GM19240 (cell line): ENCODE measurements around the gene ACAT2.
"Not testable (repeated sequence)": the region's sequence is repeated elsewhere in the genome, so short reads cannot be mapped to it uniquely, and the experiment has no call there.

Experiments
- DNase-seq: peaks from one replicate; pipeline ENCODE4 v3.0.0; 2011; ENCODE audit warnings: low spot score; ENCODE audit not compliant: insufficient read length

Gene ACAT2

DNA sequence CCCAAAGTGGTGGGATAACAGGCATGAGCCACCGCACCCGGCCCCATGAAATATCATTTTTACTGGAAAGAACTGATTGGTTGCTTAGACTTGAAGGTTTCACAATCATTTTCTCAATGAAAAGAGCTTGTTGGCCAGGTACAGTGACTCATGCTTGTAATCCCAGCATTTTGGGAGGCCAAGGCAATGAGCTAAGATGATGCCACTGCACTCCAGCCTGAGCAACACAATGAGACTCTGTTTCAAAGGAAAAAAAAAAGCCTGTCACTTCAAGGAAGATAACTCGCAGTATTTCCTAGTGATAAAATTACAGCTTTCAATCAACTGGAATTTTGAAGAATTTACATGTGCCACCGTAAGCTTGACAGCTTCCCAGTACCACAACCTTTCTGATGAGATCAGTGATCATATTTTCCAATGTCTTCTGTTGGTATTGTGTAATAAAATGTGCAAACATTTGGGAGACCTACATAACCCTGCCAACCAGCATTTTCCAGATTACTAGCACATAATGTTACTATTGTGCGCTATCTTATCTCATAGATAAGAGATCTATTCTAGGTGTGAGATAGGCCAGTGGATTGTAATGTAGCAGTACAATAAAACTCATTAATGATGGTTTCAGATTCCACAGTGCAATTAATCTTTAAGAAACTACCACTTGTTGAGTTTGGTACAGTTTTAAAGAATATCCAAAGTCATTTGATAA lies 45.5 kb downstream of the ACAT2 start:
- DNase-seq, result no peak

DNA sequence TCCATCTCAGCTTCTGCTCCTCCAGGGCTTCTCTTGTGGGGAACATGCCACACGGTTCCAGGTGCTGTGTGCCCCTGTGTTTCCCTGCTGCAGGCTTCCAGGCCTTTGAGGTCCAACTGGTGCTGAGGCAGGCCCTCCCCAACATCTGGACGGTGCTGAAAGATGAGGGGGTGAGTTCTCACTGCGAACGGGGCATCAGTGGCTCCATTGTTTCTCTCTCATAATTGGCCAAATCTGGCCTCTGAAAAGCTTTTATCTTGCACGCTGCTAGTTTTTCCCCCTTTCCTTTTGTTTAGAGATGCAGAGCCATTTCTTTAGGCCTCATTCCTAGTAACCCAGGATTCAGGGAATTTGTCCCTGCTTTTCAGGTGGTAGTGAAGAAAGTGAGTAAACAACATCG lies 46.8 kb downstream of the ACAT2 start:
- DNase-seq, result no peak

DNA sequence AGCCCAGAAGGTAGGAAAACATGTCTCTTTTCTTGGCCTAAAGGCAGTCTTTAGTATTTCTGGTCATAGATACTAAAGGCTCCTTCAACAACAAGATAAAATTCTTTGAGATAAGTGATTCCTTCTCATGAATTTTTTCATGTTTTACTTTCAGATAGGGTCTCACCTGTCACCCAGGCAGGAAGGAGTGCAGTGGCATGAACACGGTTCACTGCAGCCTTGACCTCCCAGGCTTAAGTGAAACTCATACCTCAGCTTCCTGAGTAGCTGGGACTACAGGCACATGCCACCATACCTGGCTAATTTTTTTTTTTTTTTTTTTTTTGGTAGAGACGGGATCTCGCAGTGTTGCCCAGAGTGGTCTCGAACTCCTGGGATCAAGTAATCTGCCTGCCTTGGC lies 47.3 kb downstream of the ACAT2 start:
- DNase-seq, result no peak

DNA sequence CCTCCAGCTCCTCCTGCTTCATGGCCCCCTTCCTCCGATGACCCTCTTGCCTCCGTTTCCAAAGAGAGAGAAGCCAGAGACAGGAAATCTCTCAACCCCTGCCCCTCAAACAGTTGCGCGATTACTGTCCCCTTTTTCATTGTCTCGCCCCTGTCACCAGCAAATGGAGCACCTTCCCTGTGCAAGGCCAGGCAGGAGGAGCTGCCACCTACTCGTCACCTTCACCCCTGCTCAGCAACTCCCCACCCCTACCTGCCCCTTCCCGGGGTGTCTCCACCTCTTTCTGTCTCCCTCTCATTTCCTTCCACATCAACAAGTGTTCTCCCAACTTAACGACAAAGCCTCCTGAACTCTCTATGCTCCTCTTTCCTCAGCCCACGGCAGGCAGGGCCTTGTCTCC lies 51.9 kb downstream of the ACAT2 start:
- no peak for DNase-seq

DNA sequence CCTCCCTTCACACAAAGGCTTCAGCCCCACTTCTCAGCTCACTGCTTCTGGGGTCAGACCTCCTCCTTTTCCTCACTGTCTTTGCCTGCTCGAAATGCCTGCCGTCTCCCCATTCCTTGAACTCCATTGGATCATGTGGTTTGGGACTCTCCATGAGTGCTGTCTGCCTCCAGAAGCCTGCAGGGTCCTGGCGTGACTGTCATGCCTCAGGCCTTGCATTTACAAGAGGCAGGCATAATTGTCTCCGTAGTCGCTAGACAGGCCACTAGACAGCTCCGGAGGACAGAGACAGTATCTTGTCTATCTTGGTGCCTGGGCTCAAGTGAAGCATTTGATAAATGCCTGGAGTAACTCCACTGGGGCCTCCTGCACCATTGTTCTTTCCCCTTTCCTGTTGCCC lies 53.6 kb downstream of the ACAT2 start:
- DNase-seq, result no peak

DNA sequence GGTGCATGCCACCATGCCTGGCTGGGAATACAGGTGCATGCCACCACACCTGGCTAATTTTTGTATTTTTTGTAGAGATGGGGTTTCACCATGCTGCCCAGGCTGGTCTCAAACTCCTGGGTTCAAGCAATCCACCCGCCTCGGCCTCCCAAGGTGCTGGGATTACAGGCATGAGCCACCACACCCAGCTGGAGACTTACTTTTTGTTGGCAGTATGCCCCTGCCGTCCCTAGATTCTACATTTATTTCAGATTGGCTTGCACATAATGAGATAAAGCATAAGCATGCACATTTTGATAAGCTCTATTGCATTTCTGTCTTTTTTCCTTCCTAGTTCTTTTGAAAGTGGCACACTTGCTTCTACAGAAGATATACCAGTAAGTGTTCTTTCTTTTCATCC lies 54.9 kb downstream of the ACAT2 start:
- not testable (repeated sequence) for DNase-seq

DNA sequence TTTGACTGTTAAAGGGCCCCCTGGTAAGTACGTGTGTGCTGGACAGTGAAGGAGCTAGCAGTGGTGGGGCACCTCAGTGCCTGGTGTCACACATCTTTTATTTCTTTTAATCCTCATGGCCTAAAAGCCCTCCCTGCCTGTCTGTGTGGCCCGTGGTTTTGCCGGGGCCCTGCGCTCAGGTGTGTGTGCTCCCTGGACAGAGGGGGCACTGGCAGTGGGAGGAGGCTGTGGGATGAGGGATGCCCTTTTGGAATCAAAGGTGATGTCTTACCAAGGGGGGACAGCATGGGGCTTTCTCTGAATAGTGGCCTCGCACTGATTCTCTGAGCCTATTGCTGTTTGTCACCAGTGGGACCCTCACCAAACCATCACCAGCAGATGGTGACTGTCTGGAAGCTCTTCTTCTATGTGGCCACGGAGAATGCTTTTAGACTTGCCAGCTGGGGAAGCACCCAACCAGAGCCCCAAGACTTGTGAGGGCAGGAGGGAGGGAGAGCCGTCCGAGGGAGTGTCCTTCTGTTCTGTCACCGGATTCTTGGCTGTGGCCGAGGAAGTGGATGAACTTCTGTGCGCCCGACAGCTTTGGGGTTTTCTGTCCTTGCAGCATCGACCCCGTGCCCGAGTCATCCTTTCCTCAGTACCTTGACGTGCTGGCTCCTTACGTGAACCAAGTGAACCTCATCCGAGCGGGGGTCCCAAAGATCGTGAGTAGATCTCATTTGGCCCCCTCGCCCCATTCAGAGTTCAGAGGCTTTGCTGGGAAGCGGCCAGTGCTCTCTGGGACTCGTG lies 56.3 kb downstream of the ACAT2 start:
- DNase-seq, result no peak

DNA sequence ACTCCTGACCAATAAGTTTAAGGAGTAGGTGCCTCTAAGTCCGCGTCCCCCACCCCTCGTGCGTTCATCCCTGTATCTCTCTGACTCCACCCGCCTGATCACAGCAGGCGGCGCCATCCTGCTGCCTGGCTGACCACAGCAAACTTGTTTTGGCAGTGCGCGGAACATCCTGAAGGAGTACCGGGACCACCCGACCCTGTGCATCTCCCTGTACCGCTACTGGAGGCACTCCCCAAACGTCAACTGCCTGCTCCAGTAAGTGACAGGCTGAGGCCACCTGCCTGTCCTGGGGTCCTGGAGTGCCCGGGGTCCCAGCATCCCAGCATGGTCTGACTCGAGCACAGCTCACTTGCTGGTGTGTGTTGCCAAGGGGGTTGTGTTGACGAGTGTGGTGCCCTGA lies 57.3 kb downstream of the ACAT2 start:
- no peak for DNase-seq

DNA sequence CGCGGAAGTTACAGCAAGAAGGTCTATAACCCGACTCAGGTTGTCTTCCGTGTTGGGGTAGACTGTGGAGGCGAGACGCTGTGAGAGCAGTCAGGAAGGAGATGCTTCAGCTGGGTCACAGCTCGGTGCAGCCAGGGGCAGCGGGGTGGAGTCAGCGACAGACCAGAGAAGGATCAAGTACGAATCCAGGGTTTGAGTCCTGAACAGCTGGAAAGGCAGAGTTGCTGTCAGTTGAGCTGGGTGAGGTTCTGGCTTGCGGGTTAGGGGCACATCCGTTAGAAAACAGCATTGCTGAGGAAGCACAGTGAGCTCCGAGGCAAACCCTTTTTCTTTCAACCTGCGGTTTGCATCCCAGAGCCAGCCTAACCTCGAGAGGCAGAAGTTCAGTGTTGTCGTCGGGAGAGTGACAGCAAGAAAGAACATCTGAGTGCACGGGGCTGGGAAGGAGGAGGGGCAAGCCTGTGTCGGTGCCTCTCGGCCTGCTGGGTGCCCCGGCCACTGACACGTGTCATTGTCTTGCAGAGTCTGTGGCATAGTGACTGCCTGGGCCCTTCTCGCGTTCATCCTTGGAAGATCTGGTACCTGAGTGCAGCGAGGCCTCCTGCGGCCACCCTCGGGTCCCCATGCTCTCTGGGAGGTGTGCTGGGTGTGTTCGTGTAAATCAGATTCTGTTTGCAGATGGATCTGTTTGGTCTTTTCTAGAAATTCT lies 58.2 kb downstream of the ACAT2 start:
- no peak for DNase-seq

DNA sequence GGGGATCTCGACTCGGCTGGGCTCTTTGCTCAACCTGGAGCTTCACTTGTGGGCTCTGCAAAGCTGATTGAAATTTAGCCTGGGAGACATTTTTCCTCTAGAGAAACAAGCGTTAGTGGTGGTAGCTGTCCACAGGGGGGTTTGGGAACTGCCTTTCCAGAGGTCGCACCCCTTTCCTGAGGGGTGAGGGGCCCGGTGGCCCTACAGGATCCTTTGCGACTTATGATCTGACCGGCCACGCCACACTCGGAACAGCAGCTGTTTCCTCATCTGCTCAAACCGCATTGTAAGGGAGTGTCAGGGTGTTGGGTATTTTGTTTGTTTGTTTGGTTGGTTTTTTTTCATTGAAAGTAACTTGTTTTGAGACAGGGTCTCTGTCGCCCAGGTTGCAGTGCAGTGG lies 59.3 kb downstream of the ACAT2 start:
- DNase-seq, result no peak

DNA sequence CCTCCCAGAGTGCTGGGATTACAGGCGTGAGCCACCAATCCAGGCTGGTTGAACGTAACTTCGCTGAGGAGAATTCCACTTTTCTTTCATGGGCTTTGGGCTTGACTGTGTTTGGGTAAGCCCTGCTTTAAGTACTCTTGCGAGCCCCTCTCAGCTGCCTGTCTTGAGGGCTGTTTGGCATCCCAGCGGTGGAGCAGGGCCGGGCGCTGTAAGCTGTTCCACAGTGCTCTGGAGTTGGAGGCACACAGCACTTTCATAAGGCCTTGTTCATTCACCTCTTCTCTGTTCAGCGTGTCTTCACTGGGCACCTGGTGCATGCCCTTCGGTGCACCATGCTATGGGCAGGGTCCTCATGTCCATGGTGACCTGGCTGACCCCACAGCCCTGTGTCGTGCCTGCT lies 59.9 kb downstream of the ACAT2 start:
- no peak for DNase-seq

DNA sequence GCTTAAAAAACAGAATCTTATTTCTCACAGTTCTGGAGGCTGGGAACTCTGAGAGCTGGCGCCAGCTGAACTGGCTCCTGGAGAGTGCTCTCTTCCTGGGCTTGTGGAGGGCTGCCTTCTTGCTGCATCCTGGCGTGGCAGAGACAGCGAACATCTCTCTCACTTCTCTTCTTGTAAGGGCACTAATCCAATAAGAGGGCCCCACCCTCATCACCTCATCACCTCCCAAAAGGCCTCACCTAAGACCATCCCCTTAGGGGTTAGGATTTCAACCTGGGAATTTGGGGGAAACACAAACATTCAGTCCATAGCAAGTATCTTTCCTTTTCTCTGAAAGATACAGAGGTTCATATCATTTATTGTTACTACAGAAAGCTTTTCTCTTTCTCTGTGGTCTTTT lies 62.1 kb downstream of the ACAT2 start:
- no peak for DNase-seq

DNA sequence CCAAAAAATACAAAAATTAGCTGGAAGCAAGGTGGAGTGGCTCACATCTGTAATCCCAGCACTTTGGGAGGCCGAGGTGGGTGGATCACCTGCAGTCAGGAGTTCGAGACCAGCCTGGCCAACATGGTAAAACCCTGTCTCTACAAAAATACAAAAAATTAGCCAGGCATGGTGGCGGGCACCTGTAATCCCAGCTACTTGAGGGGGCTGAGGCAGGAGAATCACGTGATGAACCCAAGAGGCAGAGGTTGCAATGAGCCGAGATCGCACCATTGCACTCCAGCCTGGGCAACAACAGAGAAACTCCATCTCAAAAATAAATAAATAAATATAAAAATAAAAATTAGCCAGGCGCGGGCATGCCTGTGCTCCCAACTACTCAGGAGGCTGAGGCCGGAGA lies 62.8 kb downstream of the ACAT2 start:
- DNase-seq, result not testable (repeated sequence)

DNA sequence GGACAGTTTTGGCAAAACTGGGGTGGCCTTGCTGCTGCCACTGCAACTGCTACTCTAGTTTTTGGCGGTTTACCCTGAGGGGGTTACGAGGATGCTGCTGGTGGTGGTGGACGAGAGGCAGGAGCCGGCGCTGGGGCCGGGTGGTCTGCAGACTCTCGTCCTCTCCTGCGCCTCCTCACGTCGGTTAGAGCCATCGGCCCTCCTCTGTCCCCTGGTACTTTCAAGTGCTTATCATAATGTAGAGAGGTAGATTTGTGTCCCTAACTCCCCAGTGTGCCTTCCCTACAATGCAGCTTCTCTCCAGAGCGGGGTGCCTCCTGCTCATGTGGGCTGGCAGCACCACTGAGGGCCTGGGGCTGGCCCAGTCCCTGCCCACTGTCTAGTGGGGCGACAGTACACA lies 64.2 kb downstream of the ACAT2 start:
- DNase-seq, result no peak

DNA sequence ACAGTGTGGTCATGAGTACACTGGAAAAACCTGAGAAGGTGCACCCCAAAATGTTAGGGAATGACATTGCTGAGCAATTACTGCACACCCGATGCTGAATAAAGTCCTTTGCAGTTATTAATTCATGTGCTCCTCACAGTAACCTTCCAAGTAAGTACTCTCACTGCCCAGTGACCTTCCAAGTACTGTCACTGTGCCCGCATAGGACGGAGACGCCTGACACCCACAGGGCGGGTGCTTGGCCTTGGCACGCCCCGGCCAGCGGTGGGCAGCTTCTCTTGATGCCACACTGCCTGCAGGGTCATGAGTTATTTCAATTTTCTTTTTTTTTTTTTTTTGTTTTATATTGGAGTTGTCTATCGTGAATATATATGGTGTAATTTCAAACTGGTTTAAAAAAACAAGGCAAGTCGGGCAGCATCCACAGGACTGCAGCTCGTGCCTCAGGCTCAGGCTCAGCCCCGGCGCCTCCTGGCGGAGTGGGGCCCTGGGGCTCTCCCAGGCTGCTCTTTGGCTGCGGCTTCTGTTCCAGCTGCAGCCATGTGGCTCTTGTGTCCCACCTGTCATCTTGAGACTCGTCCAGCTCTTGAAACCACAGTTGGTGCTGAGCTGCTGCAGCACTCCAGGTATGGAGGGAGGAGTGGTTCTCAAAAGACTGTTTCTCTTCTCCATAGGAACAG lies 65.3 kb downstream of the ACAT2 start:
- no peak for DNase-seq

DNA sequence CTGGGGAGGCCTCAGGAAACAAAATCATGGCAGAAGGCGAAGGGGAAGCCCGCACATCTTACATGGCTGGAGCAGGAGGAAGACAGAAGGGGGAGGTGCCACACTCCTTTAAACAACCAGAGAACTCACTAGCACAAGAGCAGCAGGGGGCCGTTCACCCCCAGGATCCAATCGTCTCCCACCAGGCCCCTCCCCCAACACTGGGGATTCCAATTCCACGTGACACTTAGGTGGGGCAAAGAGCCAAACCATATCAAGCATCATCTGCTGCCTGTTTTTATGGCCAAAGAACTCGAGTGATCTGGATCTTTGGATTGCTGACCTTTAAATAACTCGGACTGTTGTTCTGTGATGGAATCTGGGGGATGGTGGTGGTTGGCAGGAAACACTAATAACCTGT lies 66.2 kb downstream of the ACAT2 start:
- no peak for DNase-seq
